Measurements from ENCODE around the gene HSFX4. TPM values are rescaled to one million over a fixed set of nuclear protein-coding genes. Genes with fewer than 3 reads are reported as not detected.

Gene HSFX4
- total RNA-seq, 1 donor from 2014 or later: not detected

DNA sequence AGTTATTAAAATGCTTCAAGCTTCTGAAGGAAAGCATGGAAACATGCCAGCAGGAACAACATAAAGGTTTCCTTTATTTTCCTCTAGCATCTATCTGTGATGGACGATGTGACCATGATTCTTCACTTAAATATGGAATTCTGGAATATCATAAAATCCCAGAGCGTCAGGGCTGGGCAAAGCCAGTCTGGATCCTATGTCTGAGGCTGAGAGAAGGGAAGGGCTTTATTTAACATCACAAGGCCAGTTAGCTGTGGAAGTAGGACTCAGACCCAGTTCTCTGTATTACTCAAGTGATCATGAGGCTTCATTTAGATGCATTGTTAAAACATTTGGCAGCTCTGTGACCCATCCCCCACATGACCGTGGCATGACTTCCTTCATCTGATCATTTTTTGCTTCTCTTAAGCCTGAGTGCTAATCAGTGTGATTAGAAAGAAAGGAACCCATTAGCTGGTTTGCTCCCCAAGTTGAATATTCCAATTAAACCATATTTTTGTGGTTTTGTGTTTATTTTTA is 49.8 kb downstream of the HSFX4 start:
- intact Hi-C loops (cut with micrococcal nuclease): no loop called here
- TF ChIP-seq, protein P1, sequence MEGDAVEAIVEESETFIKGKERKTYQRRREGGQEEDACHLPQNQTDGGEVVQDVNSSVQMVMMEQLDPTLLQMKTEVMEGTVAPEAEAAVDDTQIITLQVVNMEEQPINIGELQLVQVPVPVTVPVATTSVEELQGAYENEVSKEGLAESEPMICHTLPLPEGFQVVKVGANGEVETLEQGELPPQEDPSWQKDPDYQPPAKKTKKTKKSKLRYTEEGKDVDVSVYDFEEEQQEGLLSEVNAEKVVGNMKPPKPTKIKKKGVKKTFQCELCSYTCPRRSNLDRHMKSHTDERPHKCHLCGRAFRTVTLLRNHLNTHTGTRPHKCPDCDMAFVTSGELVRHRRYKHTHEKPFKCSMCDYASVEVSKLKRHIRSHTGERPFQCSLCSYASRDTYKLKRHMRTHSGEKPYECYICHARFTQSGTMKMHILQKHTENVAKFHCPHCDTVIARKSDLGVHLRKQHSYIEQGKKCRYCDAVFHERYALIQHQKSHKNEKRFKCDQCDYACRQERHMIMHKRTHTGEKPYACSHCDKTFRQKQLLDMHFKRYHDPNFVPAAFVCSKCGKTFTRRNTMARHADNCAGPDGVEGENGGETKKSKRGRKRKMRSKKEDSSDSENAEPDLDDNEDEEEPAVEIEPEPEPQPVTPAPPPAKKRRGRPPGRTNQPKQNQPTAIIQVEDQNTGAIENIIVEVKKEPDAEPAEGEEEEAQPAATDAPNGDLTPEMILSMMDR (IDR thresholded peaks at IDR 0.05; ENCODE audit: borderline replicate concordance): no peak
- Histone ChIP-seq H3K36me3 (no peaks in the 10 kb centered on the region), H3K27ac (replicated peaks) (no peak overlapping the region), H3K27me3 (ENCODE audit: low read depth) (no peaks in the 10 kb centered on the region), H3K9me3 (replicated peaks) (no peaks in the 10 kb centered on the region), H3K4me1 (peaks cover 15% of the 10 kb centered on the region), H3K4me3 (no peak overlapping the region)
- no peak for DNase-seq

Other genes starting within 250 kb of the HSFX4 start
- gene MAGEA11, start 217.5 kb upstream of the HSFX4 start, total RNA-seq: not detected
- 3.0 TPM for gene HSFX1, start 155.5 kb upstream of the HSFX4 start, total RNA-seq
- gene MAGEA9, start 147.6 kb upstream of the HSFX4 start, total RNA-seq: not detected
- not detected for gene MAGEA8, start 48.4 kb upstream of the HSFX4 start, total RNA-seq
- 25.5 TPM for gene EOLA2, start 8.9 kb downstream of the HSFX4 start, total RNA-seq